Esophagus muscularis mucosa (tissue), 4 donors: ENCODE measurements around the gene MAGEC2. TPM values are rescaled to one million over a fixed set of nuclear protein-coding genes. Genes with fewer than 3 reads are reported as not detected.

Experiments used
- DNase-seq: peaks from one replicate; pipeline ENCODE4 v3.0.0-alpha.2; 2017; ENCODE audit errors: extremely low spot score
- H3K27ac ChIP-seq, 4 donors: fragments of 200-600 bp; sonication (generic); replicated peaks in 1 of 4; 1 replicate in 3 of 4; 2 replicates in 1 of 4; pipeline ENCODE4 v1.5.1; 2016 to 2019; ENCODE audit warnings: mild to moderate bottlenecking in 1 of 4
- H3K27me3 ChIP-seq, 4 donors: fragments of 200-600 bp; sonication (generic); one replicate each; pipeline versions ENCODE4 v1.5.1 to v1.6.0; 2016 to 2019
- H3K36me3 ChIP-seq, 4 donors: fragments of 200-600 bp; sonication (generic); one replicate each; pipeline ENCODE4 v1.5.1; 2016 to 2019
- H3K4me1 ChIP-seq, 4 donors: fragments of 200-600 bp; sonication (generic); one replicate each; pipeline ENCODE4 v1.5.1; 2016 to 2019
- H3K4me3 ChIP-seq, 4 donors: fragments of 200-600 bp; sonication (generic); 1 replicate in 2 of 4; 2 replicates in 2 of 4; pipeline ENCODE4 v1.5.1; 2016 to 2019; ENCODE audit warnings: mild to moderate bottlenecking in 4 of 4, moderate library complexity in 1 of 4
- H3K9me3 ChIP-seq, 4 donors: fragments of 200-600 bp; sonication (generic); 1 replicate in 3 of 4; 2 replicates in 1 of 4; pipeline ENCODE4 v1.5.1; 2016 to 2019
- CTCF ChIP-seq, 3 experiments: fragments of 200-600 bp in 2 of 3; fragments of 450-650 bp in 1 of 3; sonication (generic) in 2 of 3; IDR thresholded peaks; one replicate each; pipeline ENCODE4 v1.5.1; 2017 to 2019; ENCODE audit warnings: antibody characterized with exemption in 3 of 3, mild to moderate bottlenecking in 2 of 3, moderate library complexity in 1 of 3
- EP300 ChIP-seq: sonication (generic); formaldehyde crosslinking; IDR thresholded peaks from one replicate; pipeline ENCODE4 v1.6.1; 2017; ENCODE audit warnings: antibody characterized with exemption
- POLR2A ChIP-seq: fragments of 450-650 bp; IDR thresholded peaks from one replicate; pipeline ENCODE4 v1.6.1; 2017; ENCODE audit warnings: antibody characterized with exemption, moderate library complexity, mild to moderate bottlenecking, low read depth
- POLR2AphosphoS5 ChIP-seq, 2 donors: sonication (generic); formaldehyde crosslinking; IDR thresholded peaks; one replicate each; pipeline ENCODE4 v1.6.1; 2017; ENCODE audit warnings: antibody characterized with exemption in 2 of 2
- WGBS: methylation state at CpG from one replicate; pipeline ENCODE4 v1.1.5; 2018; 5-methylcytosine and 5-hydroxymethylcytosine counted together
- intact Hi-C: fragments of 100-400 bp; cut with DNase I; formaldehyde crosslinking; loops from one replicate; pipeline ENCODE4 v1.15.1; 2023
- total RNA-seq, 4 donors: library from RNA; depleted of rRNA; stranded (reverse); fragments of >200 nt; gene quantifications; one replicate each; pipeline versions ENCODE4 v1.1.0 to v1.2.1, GENCODE V29; 2016

The MAGEC2 gene
- total RNA-seq, result not detected

GRCh38 chrX:142204522-142205433 lies at the start of gene MAGEC2:
TSS of gene MAGEC2 (minus strand) at chrX:142205290. CDS start at chrX:142203987, 1,303 bp downstream.
- WGBS, result 81% methylated on average over 24 of the region's 28 CpGs
- H3K4me3 ChIP-seq, result no peak within 1 kb of the TSS
- intact Hi-C loops, result no loop called here
- no peaks in the 10 kb centered on the region for H3K27me3 ChIP-seq
- no peaks in the 10 kb centered on the region for H3K9me3 ChIP-seq
- no peaks in the 10 kb centered on the region for H3K4me1 ChIP-seq
- H3K27ac ChIP-seq, result no peak within 1 kb of the TSS
- TF ChIP-seq POLR2A (no peak), POLR2AphosphoS5 (IDR thresholded peaks at IDR 0.05) (no peak), CTCF (IDR thresholded peaks at IDR 0.05) (no peak), EP300 (no peak)
- no peaks in the 10 kb centered on the region for H3K36me3 ChIP-seq
- no peak for DNase-seq

GRCh38 chrX:142251680-142252079 lies 46.6 kb upstream of the MAGEC2 start:
- intact Hi-C loops, result no loop called here
- Histone ChIP-seq H3K4me1 (peaks cover 0 to 3% (median 0%) of the 10 kb centered on the region in 4 donors), H3K9me3 (no peaks in the 10 kb centered on the region), H3K4me3 (no peak overlapping the region), H3K36me3 (no peaks in the 10 kb centered on the region), H3K27me3 (no peaks in the 10 kb centered on the region), H3K27ac (no peak overlapping the region)
- 67% methylated on average over 4 of the region's 4 CpGs for WGBS
- no peak for DNase-seq
- TF ChIP-seq POLR2A (no peak), EP300 (no peak), CTCF (IDR thresholded peaks at IDR 0.05) (no peak), POLR2AphosphoS5 (IDR thresholded peaks at IDR 0.05) (no peak)

- Histone ChIP-seq H3K36me3 (no peaks in the 10 kb centered on the region), H3K27ac (no peak overlapping the region), H3K27me3 (no peaks in the 10 kb centered on the region), H3K4me1 (no peaks in the 10 kb centered on the region), H3K4me3 (no peak overlapping the region), H3K9me3 (no peaks in the 10 kb centered on the region)
- TF ChIP-seq POLR2AphosphoS5 (IDR thresholded peaks at IDR 0.05) (no peak), POLR2A (no peak), EP300 (no peak), CTCF (IDR thresholded peaks at IDR 0.05) (no peak)
- intact Hi-C loops, result no loop called here
- WGBS, result 65% methylated on average over 4 of the region's 4 CpGs
- no peak for DNase-seq
Measured at GRCh38 chrX:142251202-142251601, 46.1 kb upstream of the MAGEC2 start.

- Histone ChIP-seq H3K9me3 (no peaks in the 10 kb centered on the region), H3K27ac (no peak overlapping the region), H3K36me3 (no peaks in the 10 kb centered on the region), H3K27me3 (no peaks in the 10 kb centered on the region), H3K4me1 (no peaks in the 10 kb centered on the region), H3K4me3 (no peak overlapping the region)
- intact Hi-C loops, result no loop called here
- 97% methylated on average over 3 of the region's 4 CpGs for WGBS
- TF ChIP-seq CTCF (IDR thresholded peaks at IDR 0.05) (no peak), POLR2AphosphoS5 (IDR thresholded peaks at IDR 0.05) (no peak)
- no peak for DNase-seq
Measured at GRCh38 chrX:142250502-142250901, 45.4 kb upstream of the MAGEC2 start.

GRCh38 chrX:142249721-142250120 lies 44.6 kb upstream of the MAGEC2 start:
- Histone ChIP-seq H3K4me3 (no peak overlapping the region), H3K4me1 (no peaks in the 10 kb centered on the region), H3K27ac (no peak overlapping the region), H3K36me3 (no peaks in the 10 kb centered on the region), H3K9me3 (no peaks in the 10 kb centered on the region), H3K27me3 (no peaks in the 10 kb centered on the region)
- DNase-seq, result no peak
- TF ChIP-seq EP300, result no peak
- no peak for TF ChIP-seq CTCF (IDR thresholded peaks at IDR 0.05)
- TF ChIP-seq POLR2AphosphoS5 (IDR thresholded peaks at IDR 0.05), result no peak
- TF ChIP-seq POLR2A, result no peak
- WGBS, result 100% methylated on average over 2 of the region's 5 CpGs
- intact Hi-C loops, result no loop called here
